ENCODE measurements around the gene ENSA. TPM values are rescaled to one million over a fixed set of nuclear protein-coding genes. Genes with fewer than 3 reads are reported as not detected.
"Not testable (repeated sequence)": the region's sequence is repeated elsewhere in the genome, so short reads cannot be mapped to it uniquely, and the experiment has no call there.

Gene ENSA
- total RNA-seq, 1 donor = 66.6 TPM

- no peak for TF ChIP-seq CTCF (IDR thresholded peaks at IDR 0.05; ENCODE audit: extremely low read depth, low read depth, low read length)
- Histone ChIP-seq H3K4me2 (ENCODE audit: insufficient read depth, low read length) (no peak overlapping the region), H3K9me3 (ENCODE audit: low read depth, low read length) (no peaks in the 10 kb centered on the region), H2AFZ (ENCODE audit: low read length) (no peak overlapping the region), H3K27ac (ENCODE audit: low read depth, low read length) (no peak overlapping the region), H4K20me1 (ENCODE audit: insufficient read depth, low read length) (peaks cover 4% of the 10 kb centered on the region), H3K36me3 (ENCODE audit: insufficient read depth, low read length) (peaks cover 18% of the 10 kb centered on the region), H3K4me1 (ENCODE audit: insufficient read depth, low read length) (no peaks in the 10 kb centered on the region), H3K4me3 (ENCODE audit: insufficient read depth, low read length) (no peak overlapping the region), H3K79me2 (ENCODE audit: insufficient read depth, low read length) (no peaks in the 10 kb centered on the region), H3K27me3 (ENCODE audit: insufficient read depth, low read length) (no peaks in the 10 kb centered on the region)
- no peak for DNase-seq (ENCODE audit: insufficient read length, low spot score, missing footprints)
These were observed 20.8 kb upstream of the ENSA start for GRCh38 chr1:150650193-150650592.

DNA sequence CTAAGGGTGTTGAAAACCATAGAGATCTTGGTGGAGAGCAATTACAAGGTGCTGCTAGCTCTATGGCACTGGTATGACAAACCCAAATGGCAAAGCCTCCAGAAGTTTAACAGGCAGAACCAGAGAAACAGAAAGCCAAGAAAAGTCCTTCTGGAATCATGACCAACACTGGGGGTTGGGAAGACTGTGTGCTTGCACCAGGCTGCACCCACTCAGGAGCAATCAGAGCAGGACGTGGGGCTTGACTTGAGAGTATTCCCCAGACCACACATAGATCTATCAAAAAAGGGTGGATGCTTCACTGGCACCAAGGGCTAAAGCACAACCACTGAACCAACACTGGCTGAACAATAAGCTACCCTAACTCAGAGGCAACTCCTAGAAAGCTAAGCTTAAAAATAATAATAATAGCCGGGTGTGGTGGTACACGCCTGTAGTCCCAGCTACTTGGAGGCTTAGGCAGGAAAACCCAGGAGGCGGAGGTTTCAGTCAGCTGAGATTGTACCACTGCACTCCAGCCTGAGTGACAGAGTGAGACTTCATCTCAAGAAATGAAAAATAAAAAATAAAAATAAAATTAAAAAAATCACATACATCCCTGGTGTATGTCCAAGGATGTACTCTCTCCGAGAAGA, 20.1 kb upstream of the ENSA start:
- Histone ChIP-seq H3K9me3 (ENCODE audit: low read depth, low read length) (no peaks in the 10 kb centered on the region), H3K4me3 (ENCODE audit: insufficient read depth, low read length) (no peak overlapping the region), H3K4me1 (ENCODE audit: insufficient read depth, low read length) (no peaks in the 10 kb centered on the region), H4K20me1 (ENCODE audit: insufficient read depth, low read length) (peaks cover 4% of the 10 kb centered on the region), H3K27ac (ENCODE audit: low read depth, low read length) (no peak overlapping the region), H3K4me2 (ENCODE audit: insufficient read depth, low read length) (no peak overlapping the region), H3K79me2 (ENCODE audit: insufficient read depth, low read length) (no peaks in the 10 kb centered on the region), H3K27me3 (ENCODE audit: insufficient read depth, low read length) (no peaks in the 10 kb centered on the region), H2AFZ (ENCODE audit: low read length) (no peak overlapping the region), H3K36me3 (ENCODE audit: insufficient read depth, low read length) (peaks cover 18% of the 10 kb centered on the region)
- no peak for TF ChIP-seq CTCF (IDR thresholded peaks at IDR 0.05; ENCODE audit: extremely low read depth, low read depth, low read length)
- DNase-seq (ENCODE audit: insufficient read length, low spot score, missing footprints) = no peak

- Histone ChIP-seq H3K4me2 (ENCODE audit: insufficient read depth, low read length) (no peak overlapping the region), H3K27ac (ENCODE audit: low read depth, low read length) (no peak overlapping the region), H3K27me3 (ENCODE audit: insufficient read depth, low read length) (no peaks in the 10 kb centered on the region), H3K4me3 (ENCODE audit: insufficient read depth, low read length) (no peak overlapping the region), H2AFZ (ENCODE audit: low read length) (no peak overlapping the region), H3K79me2 (ENCODE audit: insufficient read depth, low read length) (no peaks in the 10 kb centered on the region), H4K20me1 (ENCODE audit: insufficient read depth, low read length) (no peaks in the 10 kb centered on the region), H3K9me3 (ENCODE audit: low read depth, low read length) (no peaks in the 10 kb centered on the region), H3K4me1 (ENCODE audit: insufficient read depth, low read length) (no peaks in the 10 kb centered on the region), H3K36me3 (ENCODE audit: insufficient read depth, low read length) (peaks cover under 1% of the 10 kb centered on the region)
- TF ChIP-seq CTCF (IDR thresholded peaks at IDR 0.05; ENCODE audit: extremely low read depth, low read depth, low read length) = no peak
- DNase-seq (ENCODE audit: insufficient read length, low spot score, missing footprints) = no peak
These were observed 12.9 kb upstream of the ENSA start for GRCh38 chr1:150642296-150642695.

DNA sequence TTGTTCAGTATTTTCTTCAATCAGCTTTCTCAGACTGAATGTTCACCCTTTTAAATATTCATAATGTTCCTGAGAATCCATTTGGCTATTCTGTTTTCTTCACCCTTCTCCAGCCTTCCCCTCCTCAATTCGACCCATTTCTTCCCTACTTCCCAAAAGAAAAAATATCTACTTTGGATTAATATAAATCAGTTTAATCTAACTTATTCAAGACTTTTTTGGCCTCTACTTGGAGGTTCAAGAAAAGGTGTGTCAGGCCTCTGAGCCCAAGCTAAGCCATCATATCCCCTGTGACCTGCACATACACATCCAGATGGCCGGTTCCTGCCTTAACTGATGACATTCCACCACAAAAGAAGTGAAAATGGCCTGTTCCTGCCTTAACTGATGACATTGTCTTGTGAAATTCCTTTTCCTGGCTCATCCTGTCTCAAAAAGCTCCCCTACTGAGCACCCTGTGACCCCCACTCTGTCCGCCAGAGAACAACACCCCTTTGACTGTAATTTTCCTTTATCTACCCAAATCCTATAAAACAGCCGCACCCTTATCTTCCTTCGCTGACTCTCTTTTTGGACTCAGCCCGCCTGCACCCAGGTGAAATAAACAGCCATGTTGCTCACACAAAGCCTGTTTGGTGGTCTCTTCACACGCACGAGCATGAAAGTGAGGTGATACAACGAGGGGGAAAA, 11.9 kb upstream of the ENSA start:
- not testable (repeated sequence) for H3K79me2 ChIP-seq (ENCODE audit: insufficient read depth, low read length); H3K4me1 ChIP-seq (ENCODE audit: insufficient read depth, low read length); DNase-seq (ENCODE audit: insufficient read length, low spot score, missing footprints); H3K4me3 ChIP-seq (ENCODE audit: insufficient read depth, low read length); H2AFZ ChIP-seq (ENCODE audit: low read length); H4K20me1 ChIP-seq (ENCODE audit: insufficient read depth, low read length); H3K4me2 ChIP-seq (ENCODE audit: insufficient read depth, low read length); H3K36me3 ChIP-seq (ENCODE audit: insufficient read depth, low read length); H3K9me3 ChIP-seq (ENCODE audit: low read depth, low read length); H3K27ac ChIP-seq (ENCODE audit: low read depth, low read length); H3K27me3 ChIP-seq (ENCODE audit: insufficient read depth, low read length)

DNA sequence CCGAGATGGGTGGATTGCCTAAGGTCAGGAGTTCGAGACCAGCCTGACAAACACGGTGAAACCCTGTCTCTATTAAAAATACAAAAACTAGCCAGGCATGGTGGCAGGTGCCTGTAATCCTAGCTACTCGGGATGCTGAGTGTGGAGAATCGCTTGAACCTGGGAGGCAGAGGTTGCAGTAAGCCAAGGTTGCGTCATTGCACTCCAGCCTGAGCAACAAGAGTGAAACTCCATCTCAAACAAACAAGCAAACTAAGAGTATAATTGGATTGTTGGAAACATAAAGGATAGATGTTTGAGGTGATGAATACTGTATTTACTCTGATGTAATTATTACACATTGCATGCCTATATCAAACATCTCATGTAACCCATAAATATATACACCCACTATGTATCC, 9.0 kb upstream of the ENSA start:
- H3K4me3 ChIP-seq (ENCODE audit: insufficient read depth, low read length); H3K79me2 ChIP-seq (ENCODE audit: insufficient read depth, low read length); DNase-seq (ENCODE audit: insufficient read length, low spot score, missing footprints); H4K20me1 ChIP-seq (ENCODE audit: insufficient read depth, low read length); H3K27ac ChIP-seq (ENCODE audit: low read depth, low read length); H2AFZ ChIP-seq (ENCODE audit: low read length); H3K27me3 ChIP-seq (ENCODE audit: insufficient read depth, low read length); H3K4me1 ChIP-seq (ENCODE audit: insufficient read depth, low read length); H3K4me2 ChIP-seq (ENCODE audit: insufficient read depth, low read length); H3K9me3 ChIP-seq (ENCODE audit: low read depth, low read length); H3K36me3 ChIP-seq (ENCODE audit: insufficient read depth, low read length): not testable (repeated sequence)

GRCh38 chr1:150634839-150635622, 5.6 kb upstream of the ENSA start:
- not testable (repeated sequence) for H3K79me2 ChIP-seq (ENCODE audit: insufficient read depth, low read length); H3K27ac ChIP-seq (ENCODE audit: low read depth, low read length); H3K4me3 ChIP-seq (ENCODE audit: insufficient read depth, low read length); H3K9me3 ChIP-seq (ENCODE audit: low read depth, low read length); DNase-seq (ENCODE audit: insufficient read length, low spot score, missing footprints); H3K27me3 ChIP-seq (ENCODE audit: insufficient read depth, low read length); H3K4me2 ChIP-seq (ENCODE audit: insufficient read depth, low read length); H4K20me1 ChIP-seq (ENCODE audit: insufficient read depth, low read length); H3K4me1 ChIP-seq (ENCODE audit: insufficient read depth, low read length); H2AFZ ChIP-seq (ENCODE audit: low read length); H3K36me3 ChIP-seq (ENCODE audit: insufficient read depth, low read length)
